NCI-H1930 (cell line): ENCODE results near the gene STK32C.

Experiments used
- DNase-seq, 2 experiments: peaks; one replicate each; lab custom pipeline; 2025; lab: John Stamatoyannopoulos, UW

The STK32C gene

DNA sequence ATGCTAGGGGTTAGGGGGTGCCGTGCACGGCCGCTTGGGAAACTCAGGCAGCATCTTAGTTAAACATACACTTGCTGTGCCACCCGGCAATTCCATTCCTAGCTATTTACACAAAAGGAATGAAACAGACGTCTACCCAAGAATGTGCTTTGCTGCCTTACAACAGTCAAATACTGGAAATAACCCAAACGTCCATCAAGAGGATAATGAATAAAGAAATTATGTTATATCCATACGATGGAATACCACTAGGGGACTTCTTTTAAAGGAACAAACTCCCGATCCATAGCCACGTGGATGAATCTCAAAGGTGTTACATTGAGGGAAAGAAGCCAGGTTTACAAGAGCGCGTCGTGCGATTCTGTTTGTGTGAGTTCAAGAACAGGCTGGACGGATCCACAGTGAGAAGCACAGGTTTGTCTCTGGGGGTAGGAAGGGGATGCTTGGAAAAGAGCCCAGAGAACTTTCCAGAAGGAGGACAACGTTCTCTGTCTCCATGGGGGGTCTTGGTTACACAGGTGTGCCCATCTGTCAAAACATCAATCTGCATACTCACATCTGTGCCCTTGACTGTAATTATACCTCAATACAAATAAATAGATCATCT is 41.8 kb downstream of the STK32C start:
- no peak for DNase-seq

DNA sequence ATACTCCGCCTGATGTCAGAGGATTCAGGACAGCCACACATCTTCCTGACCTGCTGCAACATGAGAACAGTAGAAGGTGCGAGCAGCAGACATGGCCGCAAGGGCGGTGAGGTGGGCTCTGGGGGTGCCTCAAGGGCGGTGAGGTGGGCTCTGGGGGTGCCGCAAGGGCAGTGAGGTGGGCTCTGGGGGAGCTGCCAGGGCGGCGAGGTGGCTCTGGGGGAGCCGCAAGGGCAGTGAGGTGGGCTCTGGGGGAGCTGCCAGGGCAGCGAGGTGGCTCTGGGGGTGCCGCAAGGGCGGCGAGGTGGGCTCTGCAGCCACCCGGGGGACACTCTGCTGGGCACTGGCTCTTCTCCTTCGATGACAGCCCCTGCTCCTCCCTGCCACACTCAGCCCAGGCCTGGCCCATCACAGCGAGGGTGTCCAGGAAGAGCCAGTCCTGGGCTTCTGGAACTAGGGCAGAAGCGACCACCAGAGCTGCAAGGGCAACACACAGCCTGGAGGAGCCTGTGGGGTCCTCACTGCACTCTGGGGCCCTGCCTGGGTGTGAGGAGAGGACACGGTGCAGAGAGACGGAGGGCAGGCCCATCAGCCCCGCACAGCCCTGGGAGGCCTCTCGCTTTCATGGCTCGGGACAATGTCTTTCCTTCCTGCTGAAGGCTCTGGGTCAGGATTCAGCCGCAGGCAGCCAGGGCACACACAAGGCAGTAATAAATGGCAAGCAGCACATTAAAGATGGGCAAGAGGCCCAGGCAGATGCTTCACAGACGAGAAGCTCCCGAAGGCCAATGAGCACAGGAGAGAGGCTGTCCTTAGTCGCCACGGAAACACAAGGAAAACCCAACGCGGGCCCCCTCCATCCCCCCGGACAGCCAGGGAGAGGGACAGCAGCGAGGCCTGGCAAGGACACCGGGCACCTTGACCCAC is 42.5 kb downstream of the STK32C start:
- no peak for DNase-seq

DNA sequence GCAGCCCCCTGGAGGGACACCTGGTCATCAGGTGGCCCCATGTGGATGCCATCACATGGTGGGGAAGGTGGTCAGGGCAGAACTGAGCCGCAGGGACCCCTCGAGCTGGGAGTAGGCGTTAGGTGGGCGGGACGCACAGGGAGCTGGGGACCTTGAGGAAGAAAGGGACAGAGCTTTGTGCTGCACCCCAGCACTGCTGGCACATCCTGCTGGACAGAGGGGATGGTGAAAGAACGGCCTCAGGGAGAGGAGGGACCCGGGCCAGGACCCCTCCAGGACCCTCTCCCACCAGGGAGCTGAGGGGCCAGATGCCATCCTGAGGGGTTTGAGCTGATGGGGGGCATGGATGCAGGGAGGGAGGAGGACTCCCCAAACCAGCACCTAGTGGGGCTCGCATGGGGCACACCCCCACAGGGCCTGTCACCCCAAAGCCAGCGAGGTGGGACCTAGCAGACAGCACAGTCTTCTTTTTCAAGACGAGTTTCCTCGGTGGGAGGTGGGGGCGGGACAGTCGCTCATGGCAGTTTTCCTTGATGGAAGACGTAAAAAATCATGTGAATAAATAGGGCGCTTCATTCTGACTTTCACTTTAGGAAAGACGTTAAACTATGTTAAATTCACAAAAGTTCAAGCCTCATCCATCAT is 43.3 kb downstream of the STK32C start:
- no peak for DNase-seq

DNA sequence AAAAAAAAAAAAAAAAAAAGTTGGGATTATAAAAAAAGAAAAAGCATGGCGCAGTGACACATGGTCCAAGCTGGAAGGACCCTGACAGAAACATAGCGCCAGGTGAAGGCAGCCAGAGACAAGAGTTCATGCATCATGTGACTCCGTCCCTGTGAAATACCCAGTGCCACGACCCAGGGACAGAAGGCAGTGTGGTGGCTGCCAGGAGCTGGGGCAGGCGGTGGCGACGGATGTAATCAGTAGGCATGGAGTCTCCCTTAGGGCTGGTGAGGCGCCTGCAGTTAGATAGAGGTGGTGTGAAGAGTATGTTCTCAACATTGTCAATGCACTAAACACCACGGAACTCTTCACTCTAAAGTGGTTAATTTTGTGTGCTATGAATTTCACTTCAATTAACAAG is 43.9 kb downstream of the STK32C start:
- DNase-seq, result no peak

DNA sequence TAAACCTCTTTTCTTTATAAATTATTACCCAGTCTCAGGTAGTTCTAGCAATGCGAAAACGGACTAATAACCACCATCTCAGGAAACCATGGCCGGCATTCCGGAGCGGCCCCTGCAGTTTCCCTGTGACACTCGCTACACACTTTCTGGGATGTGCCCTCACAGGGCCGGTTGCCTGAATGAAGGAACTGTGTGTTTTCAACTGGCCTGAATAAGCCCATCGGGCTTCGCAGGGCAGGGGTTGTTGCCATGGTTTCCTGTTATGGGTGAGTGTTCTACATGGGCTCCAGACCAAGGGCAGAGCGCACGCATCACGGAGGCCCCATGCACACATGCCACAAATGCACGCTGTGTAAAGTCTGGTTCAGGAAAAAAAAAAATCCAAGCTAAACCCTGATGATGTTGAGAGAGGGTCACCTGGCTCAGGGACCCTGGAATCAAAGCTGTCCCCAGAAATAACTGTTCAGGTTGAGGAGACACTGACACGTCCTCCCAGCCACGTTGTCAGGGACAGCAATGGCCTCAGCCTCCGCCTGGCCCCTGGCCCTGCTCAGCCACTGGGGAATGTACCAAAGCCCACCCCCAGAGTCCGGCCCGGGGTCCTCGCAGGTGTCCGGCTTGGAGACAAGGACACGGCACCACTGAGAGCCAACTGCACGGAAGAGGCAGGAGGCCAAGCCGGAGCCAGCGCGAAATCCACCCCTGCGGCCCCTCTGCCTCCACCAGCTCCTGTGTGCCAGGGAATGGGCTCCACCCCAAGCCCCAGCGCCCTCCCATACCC is 47.9 kb downstream of the STK32C start:
- no peak for DNase-seq

DNA sequence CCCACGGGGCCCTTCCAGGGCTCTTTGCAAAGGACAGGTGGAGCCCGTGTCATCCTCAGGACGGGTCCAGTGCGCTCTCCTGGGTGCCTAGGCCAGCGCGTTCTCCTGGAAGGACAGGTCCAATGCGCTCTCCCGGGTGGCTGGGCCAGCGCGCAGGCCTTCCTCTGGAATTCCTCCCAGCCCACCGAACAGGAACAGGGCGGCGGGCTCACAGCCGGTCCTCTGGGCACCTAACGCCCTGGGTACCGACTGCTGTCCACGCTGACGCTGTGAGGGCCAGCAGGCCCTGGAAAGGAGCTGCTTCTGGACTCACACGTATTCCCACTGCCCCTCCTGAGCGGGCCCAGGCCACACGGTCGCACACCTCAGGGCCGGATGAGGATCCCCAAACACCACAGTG is 49.3 kb downstream of the STK32C start:
- no peak for DNase-seq

DNA sequence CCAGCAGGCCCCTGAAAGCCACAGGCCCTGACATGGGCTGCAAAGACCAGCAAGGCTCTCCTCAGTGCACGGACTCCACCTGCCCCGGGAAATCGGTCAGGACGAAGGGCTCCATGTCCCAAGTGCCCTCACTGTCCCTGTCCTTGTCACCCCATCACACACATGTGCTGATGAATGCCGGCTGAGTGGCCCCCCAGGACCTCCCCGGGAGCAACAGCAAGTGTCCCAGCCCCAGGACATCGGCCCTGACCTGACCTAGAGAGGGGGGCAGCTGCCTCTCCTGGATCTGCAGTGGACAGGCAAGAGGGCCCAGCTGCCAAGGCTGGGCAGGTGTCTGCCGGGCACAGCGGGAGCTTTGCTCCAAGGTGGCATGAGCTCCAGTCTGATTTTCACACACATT is 49.8 kb downstream of the STK32C start:
- no peak for DNase-seq

DNA sequence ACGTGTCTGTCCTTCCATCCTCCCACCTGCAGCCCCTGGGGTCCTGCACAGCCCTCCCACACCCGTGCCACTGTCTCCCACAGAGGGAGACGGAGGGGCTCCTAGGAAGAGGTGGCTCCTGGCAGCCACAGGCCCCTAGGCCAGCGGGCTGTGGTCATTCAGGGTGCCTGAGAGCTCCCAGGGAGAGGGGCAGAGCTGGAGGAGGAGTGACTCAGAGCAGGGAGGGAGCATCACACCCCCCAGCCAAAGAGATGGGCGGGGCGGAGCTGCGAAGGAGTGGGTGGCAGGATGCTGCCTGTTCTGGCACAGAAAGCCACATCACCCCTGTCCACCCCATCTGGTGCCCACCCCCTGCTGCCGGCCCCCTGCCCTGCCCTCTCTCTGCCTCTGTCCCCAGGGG is 50.5 kb downstream of the STK32C start:
- DNase-seq, result no peak

DNA sequence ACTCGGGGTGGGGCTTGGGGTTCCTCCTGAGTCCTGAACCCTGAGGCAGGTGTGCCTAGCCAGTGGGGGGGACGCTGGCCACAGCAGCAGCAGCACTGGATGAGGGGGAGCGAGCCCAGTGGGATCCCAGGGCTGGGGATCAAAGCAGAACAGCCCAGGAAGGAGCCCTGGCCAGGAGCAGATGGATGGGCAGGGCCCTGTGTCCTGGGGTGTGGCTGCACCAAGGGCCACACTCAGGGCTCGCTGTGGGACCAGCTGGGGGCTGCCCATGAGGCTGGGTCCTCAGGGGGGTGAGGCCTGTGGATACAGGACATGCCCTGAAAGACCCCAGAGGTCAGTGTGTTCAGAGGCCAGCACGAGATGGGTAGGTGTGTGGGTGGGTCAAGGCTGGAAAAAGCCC is 50.9 kb downstream of the STK32C start:
- no peak for DNase-seq

DNA sequence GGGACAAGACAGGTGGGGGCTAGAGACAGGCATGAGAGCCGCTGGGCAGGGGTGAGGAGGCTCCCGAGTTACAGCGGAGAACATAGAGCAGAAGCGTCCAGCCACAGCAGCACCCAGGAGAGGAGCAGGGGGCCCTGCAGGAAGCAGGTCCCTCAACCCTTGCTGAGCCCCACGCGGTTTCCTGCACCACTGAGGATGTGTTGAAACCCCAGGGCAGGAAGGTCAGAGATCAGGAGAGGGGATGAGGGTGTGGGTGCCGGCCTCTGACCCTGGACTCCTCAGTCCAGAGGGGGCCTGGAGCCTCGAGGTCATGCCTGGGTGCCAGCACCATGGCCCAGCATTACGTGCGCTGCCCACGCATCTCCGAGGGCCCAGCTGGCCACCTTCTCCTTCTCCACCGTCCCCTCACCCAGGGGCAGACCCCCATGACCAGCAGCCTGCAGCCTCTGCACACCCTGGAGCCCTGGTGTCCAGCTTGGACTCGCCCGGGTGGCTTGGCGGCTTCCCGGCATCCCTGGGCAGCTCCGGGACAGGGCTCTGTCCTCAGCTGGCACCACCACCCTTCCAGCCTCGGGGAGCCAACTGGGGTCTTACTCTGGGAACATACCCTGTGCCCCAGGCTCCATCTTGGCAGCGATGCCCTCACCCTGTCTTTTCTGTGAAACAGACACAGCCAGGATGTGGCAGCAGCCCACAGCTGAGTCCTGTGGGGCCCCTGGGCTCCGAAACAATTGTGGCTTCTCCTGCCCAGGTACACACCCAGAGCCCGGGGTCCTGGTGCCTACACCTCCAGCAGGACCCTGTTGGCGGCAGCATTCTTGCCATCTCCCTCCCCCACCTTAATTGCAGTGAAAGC is 52.0 kb downstream of the STK32C start:
- DNase-seq, result no peak

DNA sequence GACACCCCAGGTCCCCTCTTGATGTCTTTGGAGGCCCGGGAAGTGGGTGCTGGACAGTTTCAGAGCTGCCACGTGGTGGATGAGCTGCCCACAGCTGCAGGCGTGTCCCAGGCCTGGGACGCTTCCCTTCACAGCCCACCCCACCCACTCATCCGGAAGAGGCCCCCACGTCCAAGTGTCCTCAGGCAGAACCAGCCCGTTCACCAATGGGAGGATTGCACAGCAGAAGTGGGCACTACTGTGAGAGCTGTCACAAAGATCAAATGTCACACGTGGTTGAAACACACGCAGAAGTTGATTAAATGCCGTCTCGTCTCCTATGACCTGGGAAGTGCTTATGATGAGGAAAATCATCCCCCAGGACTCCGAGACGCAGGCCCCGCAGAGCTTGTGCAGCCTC is 52.9 kb downstream of the STK32C start:
- no peak for DNase-seq

DNA sequence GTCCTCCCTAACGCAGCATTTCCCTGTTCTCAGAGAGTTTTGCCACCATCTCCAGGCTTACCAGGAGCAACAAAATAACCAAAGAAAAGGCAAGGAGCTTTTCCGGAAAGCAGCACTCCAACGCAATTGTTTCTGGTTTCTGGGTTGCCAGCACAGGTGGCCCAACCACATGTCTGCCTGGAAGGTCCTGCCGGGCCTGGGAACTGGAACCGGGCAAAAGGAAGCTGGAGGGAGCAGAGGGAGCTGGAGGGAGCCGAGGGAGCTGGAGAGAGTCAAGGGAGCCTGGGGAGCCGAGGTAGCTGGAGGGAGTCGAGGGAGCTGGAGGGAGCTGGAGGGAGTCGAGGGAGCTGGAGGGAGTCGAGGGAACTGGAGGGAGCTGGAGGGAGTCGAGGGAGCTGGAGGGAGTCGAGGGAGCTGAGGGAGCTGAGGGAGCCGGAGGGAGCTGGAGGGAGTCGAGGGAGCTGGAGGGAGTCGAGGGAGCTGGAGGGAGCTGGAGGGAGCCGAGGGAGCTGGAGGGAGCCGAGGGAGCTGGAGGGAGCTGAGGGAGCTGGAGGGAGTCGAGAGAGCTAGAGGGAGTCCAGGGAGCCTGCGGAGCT is 54.6 kb downstream of the STK32C start:
- no peak for DNase-seq

DNA sequence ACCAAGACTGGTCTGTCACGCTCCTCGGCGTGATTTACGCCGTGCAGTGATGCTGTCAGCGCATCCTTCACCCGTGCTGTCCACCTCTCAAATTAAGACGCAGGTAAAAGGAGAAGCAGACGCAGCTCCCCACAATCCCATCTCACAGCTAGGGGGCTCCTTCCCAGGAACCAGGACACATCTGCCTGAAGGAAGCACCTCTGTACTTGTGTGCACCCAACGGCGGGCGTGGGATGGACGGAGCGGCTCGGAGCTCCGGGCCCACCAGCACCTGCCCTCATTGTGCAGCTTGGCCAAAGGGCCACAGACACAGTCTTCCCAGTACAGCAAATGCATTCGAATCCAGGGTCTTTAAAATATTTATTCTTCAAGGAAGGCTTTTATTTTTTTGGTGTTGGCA is 55.3 kb downstream of the STK32C start:
- no peak for DNase-seq

DNA sequence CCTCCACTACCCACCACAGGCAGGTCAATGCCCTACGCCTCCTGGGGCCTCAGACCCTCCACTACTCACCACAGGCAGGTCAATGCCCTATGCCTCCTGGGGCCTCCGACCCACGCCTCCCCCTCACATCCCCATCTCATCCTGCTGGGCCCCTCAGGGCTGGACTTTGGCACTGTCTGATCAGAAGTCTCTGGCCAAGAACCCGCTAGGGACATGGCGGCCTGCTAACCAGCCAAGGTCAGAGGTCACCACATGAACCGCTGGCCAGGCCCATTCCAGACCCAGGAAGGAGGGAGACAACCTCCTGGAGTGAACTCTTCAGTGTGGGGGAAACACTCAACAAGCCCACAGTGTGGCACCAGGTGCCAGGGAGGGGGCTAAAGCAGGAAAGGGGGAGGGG is 55.8 kb downstream of the STK32C start:
- DNase-seq, result no peak

DNA sequence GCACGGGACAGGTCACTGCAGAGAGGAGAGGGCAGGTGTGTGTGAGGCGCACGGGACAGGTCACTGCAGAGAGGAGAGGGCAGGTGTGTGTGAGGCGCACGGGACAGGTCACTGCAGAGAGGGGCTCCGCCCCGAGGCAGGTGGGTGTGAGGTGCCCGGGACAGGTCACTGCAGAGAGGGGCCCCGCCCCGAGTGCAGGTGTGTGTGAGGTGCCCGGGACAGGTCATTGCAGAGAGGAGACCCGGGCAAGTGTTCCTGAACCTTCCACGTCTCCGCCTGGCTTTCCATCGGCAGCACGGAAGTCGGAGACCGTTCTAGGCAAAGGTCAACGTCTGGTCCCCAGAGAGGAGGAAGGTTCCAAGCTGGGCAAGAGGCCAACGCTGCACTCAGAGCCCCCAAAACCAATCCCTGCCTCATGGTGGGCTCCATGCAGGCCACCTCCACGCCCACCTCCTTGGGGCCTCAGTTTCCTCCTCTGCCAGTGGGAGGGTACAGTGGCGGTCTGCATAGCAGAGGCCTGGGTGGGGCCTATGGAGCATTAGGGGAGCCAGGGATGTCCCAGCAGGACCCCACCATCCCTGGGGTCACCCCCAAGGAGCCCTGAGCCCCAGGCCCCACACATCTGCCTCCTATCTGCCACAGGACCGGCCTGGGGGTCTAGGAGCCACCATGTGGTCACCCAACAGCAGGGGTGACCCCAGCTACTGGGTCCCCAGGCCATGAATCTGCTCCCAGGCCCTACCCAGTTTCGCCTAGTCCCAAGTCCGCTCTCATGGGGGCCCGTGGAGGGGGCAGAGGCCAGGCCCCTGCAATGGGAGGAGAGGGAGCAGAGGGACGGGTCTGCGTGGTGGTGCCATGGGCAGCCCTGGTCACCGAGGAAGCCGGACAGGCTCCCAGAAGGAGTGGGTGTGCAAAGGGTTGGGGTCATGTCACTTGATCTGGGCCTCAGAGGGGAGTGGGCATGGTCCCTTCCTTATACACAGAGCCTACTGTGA is 57.0 kb downstream of the STK32C start:
- no peak for DNase-seq

DNA sequence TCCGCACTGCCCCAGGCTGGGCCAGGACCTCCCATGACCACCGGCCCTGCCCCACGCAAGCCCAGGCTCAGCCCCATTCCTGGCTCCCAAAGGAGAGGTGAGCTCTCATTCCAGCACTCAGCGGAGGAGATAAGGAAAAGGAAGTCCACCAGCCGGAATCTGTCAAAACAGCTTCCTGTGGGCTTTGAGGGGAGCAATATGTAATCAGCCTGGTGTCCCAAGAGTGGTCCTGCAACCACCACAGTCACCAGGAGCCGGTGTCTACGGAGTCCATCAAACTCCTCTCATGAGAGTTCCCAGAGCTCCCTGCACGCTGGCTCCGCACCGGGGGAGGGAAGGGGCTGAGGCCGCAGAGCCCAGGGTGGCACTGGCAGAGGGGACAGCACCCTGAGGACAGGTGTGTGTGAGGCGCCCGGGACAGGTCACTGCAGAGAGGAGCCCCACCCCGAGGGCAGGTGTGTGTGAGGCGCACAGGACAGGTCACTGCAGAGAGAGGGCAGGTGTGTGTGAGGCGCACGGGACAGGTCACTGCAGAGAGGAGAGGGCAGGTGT is 57.9 kb downstream of the STK32C start:
- no peak for DNase-seq

DNA sequence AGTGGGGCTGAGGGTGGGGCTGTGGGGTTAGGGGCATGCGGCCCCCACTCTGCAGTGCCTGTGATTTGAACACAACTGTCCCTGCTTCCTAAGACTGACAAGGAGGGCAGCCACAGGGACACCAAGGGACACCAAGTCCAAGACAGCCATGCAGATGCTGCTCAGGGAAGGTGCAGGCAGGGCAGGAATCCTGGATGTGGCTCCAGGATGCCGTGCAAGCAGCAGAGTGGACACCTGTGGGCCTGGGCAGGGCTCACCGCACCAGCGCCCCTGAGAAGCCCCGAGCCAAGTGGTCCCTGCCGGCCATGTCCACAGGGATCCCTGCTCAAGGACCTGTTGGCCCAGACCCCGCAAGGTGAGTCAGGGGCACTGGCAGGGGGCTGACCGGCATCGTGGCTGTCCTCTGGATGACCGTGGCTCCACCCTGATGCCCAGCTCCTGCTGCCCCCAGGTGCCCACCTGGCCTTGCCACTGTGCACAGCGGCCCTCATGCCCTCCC is 58.5 kb downstream of the STK32C start:
- DNase-seq, result no peak

DNA sequence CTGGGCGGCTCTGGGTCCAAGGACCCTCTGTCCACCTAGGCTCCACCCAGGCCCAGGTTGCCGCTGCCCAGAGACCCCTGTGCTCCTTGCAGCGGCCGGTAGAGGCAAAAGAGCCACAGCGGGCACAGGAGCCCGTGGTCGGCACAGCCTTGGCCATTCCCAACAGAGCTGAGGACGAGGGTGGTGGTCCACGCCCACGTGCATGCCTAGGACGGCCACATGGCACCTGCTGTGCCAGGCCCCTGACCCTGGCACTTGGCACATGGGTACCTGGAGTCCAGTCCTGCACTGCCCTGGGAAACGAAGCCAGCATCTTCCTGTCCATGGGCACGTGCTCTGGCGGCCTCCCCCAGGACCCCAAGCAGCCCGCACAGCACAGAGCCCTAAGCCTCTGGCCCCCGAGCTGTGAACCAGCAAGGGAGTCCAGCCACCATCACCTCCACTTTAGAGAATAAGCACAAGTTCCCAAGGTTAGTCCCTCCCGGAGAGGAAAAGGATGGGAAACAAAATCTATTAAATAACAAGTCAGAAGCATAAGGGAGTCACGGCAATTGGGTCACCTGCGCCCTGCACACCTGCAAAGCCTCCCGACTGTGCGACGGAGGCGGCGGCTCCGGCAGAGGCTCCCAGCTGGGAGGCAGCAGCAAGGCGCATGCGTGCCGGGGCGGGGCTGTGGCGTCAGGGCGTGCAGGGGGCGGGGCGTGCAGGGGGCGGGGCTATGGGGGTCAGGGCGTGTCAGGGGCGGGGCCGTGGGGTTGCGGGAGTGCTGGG is 59.1 kb downstream of the STK32C start:
- peak; percentile 23 to 37 for DNase-seq
